Measurements from ENCODE around the gene LOXL1. TPM values are rescaled to one million over a fixed set of nuclear protein-coding genes. Genes with fewer than 3 reads are reported as not detected.

Gene LOXL1
- total and polyA plus RNA-seq, 2 donors (not counting 1 experiment from before 2014, with no cell fraction given) = 65.6 to 163 TPM

DNA sequence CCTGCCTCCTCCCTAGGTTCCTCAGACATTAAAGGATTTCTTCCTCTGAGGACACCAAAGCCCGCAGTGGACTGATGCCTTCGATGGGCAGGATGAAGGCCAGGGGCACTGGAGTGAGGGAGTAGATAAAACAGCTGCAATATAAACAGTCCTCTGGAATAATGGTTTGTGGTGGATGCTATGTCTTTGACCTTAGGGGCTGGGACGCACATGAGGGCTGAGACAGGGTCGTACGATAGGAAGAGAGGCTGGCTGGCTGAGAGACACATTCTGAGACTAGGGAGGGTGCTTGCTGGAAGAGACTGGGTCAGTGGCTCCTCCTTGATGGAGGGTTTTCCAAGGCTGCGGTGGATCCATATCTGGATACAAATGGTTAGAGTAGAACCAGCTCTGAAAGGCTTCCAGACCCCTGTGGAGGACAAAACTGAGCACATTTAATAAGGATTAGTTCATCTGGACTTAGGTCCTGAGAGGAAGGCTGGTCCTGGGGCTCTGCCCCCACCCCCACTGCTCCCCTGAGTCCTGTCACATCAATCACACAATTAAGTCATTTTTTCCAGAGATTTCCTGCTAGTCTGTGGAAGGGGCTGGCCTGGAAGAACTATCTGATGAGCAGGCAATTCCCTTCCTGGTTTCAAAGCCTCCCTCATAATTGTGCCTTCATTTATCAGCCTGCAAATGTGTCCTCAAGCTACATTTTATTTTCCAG, 37.1 kb upstream of the LOXL1 start:
- Histone ChIP-seq H3K4me3 (replicated peaks in 1 of 4; ENCODE audit: control extremely low read depth in 1 of 4, insufficient read depth in 1 of 4, low read depth in 3 of 4, low read length in 4 of 4) (no peak overlapping the region), H3K27me3 (ENCODE audit: control insufficient read depth, insufficient read depth, low read length) (peaks cover 12% of the 10 kb centered on the region), H3K79me2 (ENCODE audit: control insufficient read depth, insufficient read depth, low read length) (no peaks in the 10 kb centered on the region), H3K4me1 (ENCODE audit: control insufficient read depth, extremely low read depth, insufficient read depth, low read length) (no peaks in the 10 kb centered on the region), H3K27ac (ENCODE audit: insufficient read depth, low read length) (no peak overlapping the region), H3K4me2 (ENCODE audit: extremely low read depth, insufficient read depth, low read length) (no peak overlapping the region), H2AFZ (ENCODE audit: low read length) (no peak overlapping the region), H3K36me3 (ENCODE audit: control insufficient read depth, insufficient read depth, low read length) (no peaks in the 10 kb centered on the region), H4K20me1 (ENCODE audit: control insufficient read depth, extremely low read depth, insufficient read depth, low read length) (no peaks in the 10 kb centered on the region), H3K9me3 (ENCODE audit: control insufficient read depth, insufficient read depth, low read depth, low read length) (no peaks in the 10 kb centered on the region), H3K9ac (ENCODE audit: insufficient read depth, low read length) (no peak overlapping the region)
- DNase-seq (ENCODE audit: low read depth in 2 of 2) = no peak
- no peak for TF ChIP-seq EZH2 (IDR thresholded peaks at IDR 0.05; ENCODE audit: low read length, missing control alignments)
- TF ChIP-seq, protein P1, sequence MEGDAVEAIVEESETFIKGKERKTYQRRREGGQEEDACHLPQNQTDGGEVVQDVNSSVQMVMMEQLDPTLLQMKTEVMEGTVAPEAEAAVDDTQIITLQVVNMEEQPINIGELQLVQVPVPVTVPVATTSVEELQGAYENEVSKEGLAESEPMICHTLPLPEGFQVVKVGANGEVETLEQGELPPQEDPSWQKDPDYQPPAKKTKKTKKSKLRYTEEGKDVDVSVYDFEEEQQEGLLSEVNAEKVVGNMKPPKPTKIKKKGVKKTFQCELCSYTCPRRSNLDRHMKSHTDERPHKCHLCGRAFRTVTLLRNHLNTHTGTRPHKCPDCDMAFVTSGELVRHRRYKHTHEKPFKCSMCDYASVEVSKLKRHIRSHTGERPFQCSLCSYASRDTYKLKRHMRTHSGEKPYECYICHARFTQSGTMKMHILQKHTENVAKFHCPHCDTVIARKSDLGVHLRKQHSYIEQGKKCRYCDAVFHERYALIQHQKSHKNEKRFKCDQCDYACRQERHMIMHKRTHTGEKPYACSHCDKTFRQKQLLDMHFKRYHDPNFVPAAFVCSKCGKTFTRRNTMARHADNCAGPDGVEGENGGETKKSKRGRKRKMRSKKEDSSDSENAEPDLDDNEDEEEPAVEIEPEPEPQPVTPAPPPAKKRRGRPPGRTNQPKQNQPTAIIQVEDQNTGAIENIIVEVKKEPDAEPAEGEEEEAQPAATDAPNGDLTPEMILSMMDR (conservative IDR thresholded peaks at IDR 0.05 in 1 of 2, IDR thresholded peaks at IDR 0.05 in 1 of 2; ENCODE audit: low read depth in 1 of 2, low read length in 2 of 2) = no peak

DNA sequence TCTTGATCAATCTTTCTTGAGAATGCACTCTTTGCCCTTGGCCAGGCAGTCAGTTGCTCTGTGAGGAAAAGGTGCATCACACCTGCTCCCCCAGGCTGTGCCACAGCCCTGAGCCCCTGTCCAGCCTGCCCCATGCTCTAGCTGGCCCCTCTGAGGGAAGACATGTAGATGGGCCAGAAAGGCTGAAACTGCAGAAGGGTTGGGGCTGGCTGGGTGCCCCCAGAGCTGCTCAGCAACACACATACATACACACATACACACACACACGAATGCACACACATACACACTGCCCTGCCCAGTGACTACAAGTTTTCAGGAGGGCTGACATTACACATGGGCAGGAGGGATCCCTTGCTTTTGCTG, 36.5 kb upstream of the LOXL1 start:
- Histone ChIP-seq H3K27me3 (ENCODE audit: control insufficient read depth, insufficient read depth, low read length) (peaks cover 10% of the 10 kb centered on the region), H3K79me2 (ENCODE audit: control insufficient read depth, insufficient read depth, low read length) (no peaks in the 10 kb centered on the region), H3K4me1 (ENCODE audit: control insufficient read depth, extremely low read depth, insufficient read depth, low read length) (no peaks in the 10 kb centered on the region), H3K36me3 (ENCODE audit: control insufficient read depth, insufficient read depth, low read length) (no peaks in the 10 kb centered on the region), H4K20me1 (ENCODE audit: control insufficient read depth, extremely low read depth, insufficient read depth, low read length) (no peaks in the 10 kb centered on the region), H3K27ac (ENCODE audit: insufficient read depth, low read length) (no peak overlapping the region), H3K9ac (ENCODE audit: insufficient read depth, low read length) (no peak overlapping the region), H3K4me3 (replicated peaks in 1 of 4; ENCODE audit: control extremely low read depth in 1 of 4, insufficient read depth in 1 of 4, low read depth in 3 of 4, low read length in 4 of 4) (no peak overlapping the region), H2AFZ (ENCODE audit: low read length) (no peak overlapping the region), H3K4me2 (ENCODE audit: extremely low read depth, insufficient read depth, low read length) (no peak overlapping the region), H3K9me3 (ENCODE audit: control insufficient read depth, insufficient read depth, low read depth, low read length) (no peaks in the 10 kb centered on the region)
- TF ChIP-seq EZH2 (IDR thresholded peaks at IDR 0.05; ENCODE audit: low read length, missing control alignments) = no peak
- TF ChIP-seq, protein P1 (conservative IDR thresholded peaks at IDR 0.05 in 1 of 2, IDR thresholded peaks at IDR 0.05 in 1 of 2; ENCODE audit: low read depth in 1 of 2, low read length in 2 of 2) = no peak
- no peak for DNase-seq (ENCODE audit: low read depth in 2 of 2)

DNA sequence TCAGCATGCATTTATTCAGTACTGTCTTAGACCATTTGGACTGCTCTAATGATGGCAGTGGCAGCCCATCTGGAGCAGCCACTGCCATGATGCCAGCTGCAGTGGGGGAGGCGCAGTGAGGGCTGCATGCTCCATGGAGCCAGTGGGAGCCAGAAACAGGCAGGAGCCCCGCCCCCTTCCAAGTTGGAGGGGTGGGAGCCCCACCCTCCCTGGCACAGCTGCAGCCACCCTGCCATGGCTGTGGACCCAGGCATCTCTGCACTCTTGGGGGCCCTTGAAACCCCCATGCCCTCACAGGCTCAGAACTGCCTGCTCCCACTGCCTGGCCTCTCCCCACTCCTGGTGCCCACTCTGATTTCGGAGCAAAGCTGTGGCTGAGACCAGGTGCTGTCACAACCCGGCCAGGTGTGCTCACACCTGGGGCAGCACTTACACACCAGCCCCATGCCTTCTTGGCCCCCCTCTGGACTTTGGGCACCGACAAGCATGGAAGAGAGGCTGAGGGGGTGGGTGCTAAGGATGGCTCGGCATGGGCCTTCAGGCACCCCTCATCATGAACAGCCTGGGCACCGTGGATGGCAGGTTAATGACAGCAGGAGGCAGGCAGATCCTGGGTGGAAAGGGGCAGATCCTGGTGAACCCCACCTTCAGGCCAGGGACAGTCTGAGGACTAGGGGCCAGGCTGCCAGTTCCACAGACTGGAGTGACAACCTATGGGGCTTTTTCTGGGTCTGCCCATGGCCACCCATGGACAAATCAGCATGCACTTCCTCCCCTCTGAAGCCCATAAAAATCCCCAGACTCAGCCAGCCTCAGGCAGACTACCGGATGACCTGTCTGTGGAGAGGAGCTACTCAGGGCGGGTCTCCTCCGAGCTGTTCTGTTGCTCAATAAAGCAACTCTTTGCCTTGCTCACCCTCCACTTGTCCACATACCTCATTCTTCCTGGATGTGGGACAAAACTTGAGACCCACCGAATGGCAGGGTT, 34.6 kb upstream of the LOXL1 start:
- no peak for TF ChIP-seq EZH2 (IDR thresholded peaks at IDR 0.05; ENCODE audit: low read length, missing control alignments)
- TF ChIP-seq, protein P1 (conservative IDR thresholded peaks at IDR 0.05 in 1 of 2, IDR thresholded peaks at IDR 0.05 in 1 of 2; ENCODE audit: low read depth in 1 of 2, low read length in 2 of 2) = no peak
- no peak overlapping the region for H3K4me2 ChIP-seq (ENCODE audit: extremely low read depth, insufficient read depth, low read length)
- no peaks in the 10 kb centered on the region for H3K79me2 ChIP-seq (ENCODE audit: control insufficient read depth, insufficient read depth, low read length)
- no peak for DNase-seq (ENCODE audit: low read depth in 2 of 2)
- no peak overlapping the region for H3K4me3 ChIP-seq (replicated peaks in 1 of 4; ENCODE audit: control extremely low read depth in 1 of 4, insufficient read depth in 1 of 4, low read depth in 3 of 4, low read length in 4 of 4)
- H3K9me3 ChIP-seq (ENCODE audit: control insufficient read depth, insufficient read depth, low read depth, low read length) = no peaks in the 10 kb centered on the region
- no peaks in the 10 kb centered on the region for H3K4me1 ChIP-seq (ENCODE audit: control insufficient read depth, extremely low read depth, insufficient read depth, low read length)
- peaks cover 10% of the 10 kb centered on the region for H3K27me3 ChIP-seq (ENCODE audit: control insufficient read depth, insufficient read depth, low read length)
- no peaks in the 10 kb centered on the region for H3K36me3 ChIP-seq (ENCODE audit: control insufficient read depth, insufficient read depth, low read length)
- no peak overlapping the region for H3K9ac ChIP-seq (ENCODE audit: insufficient read depth, low read length)
- H4K20me1 ChIP-seq (ENCODE audit: control insufficient read depth, extremely low read depth, insufficient read depth, low read length) = no peaks in the 10 kb centered on the region
- no peak overlapping the region for H2AFZ ChIP-seq (ENCODE audit: low read length)
- H3K27ac ChIP-seq (ENCODE audit: insufficient read depth, low read length) = no peak overlapping the region
